ENCODE results near the gene HMG20A.

The HMG20A gene

DNA sequence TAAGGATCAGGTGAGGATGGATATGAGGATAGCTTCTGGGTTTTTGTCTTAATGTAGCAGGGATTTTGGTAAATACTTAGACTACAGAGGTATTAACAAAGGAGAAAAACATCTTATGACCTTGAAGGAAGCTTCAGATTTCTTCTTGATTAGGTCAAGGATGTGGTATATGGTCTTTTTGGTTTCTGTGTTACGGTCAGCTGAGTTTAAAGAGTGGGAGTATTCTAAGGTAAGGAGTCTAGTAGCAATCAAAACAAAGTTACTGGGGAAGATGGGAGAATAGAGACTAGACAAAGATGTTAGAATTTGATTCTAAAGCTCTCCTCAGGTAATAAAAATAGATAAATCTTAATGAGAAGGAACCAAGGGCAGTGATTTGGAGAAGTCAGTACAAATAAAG lies 6.2 kb downstream of the HMG20A start:
- no peak for DNase-seq

DNA sequence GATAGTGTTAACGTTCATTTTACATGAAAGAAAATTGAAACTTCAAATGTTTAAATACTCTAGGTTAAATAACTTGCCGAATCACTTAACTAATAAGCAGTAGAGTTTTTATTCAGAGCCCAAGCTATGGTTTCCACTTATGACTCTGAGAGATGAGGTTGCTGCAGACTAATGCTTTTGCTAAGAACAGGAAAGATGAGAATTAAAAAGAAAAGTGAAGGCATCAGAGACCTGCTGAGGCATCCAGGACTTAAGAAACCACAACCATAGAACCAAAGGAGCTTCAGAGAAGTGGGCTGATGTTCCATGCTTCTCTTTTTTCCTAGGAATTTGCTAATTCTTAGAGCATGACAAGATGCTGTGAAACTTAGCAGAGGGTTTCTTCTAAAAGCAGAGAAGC lies 9.5 kb downstream of the HMG20A start:
- no peak for DNase-seq

DNA sequence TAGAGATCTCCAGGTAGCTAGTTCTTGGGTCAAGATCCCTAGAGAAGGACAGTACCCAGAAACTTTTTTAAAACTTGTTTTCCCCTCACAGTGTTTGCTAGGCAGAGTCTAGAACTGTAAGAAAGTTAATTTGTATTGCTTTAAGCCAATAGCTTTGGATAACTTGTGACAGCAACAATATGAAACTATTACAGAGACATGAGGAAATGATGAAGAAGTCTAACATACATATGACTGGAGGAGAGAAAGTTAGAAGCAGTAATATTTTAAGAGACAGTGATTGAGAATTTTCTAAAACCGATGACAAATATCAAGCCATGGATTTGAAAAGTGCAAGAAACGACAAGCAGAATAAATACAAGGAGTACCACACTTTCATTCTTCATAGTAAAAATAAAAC lies 10.0 kb downstream of the HMG20A start:
- DNase-seq = no peak

DNA sequence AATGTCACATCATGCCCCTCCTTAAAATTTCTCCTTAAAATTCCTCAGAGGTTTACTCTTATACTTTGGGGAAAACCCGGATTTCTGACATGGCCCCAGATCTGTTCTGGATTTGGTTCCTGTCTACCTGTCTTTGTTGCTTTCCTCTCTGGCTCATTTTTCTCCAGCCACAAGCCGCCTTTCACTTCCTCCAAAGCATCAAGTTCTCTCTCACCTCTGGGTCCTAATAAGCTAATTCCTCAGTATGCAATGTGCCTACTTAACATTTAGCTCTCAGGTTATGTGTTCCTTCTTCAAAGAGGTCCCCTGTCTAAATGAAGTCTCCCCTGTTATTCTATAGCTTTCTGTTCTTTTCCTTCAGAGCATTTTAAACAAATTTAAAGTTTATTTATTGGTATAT lies 16.1 kb downstream of the HMG20A start:
- no peak for DNase-seq

DNA sequence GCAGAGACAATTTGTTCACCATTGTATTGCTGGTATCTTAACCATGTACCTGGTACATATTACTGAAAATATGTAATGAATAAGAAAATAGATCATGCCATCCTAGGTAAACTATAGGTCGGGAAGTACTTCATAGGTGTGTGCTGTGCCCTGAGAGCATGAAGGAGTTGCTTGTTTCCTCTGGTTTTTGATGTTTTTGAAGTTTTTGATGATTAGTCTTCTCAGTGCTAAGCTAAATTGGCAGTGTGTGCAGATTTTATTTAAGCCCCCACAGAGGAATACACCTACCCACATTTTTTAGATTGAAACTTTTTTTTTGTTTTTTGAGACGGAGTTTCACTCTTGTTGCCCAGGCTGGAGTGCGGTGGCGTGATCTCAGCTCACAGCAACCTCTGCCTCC lies 16.6 kb downstream of the HMG20A start:
- DNase-seq = no peak

DNA sequence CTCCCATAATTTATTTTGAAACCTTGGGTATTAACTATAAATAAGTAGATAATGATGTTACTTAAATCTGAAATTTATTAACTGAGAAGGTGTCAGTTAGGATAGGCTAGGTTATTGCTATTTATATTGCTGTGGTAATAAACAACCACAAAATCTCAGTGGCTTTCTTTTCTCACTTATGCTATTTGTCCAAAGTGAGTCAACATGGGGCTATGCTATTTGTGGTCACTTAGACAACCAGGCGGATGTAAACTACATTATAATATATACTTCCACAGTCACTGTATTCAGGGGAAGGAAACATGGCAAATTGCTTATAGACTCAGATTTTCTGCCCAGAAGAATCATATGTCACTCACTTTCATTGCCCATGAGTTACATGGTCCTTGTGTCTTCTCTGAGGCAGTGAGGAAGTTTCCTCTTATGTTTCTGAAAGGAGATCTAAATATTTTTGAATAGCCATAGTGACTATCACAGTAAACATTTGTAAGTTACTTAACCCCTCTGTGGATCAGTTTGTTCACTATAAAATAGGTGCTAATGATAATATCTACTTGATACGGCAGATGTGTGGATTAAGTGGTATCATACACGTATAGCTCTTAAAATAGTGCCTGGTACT lies 19.8 kb downstream of the HMG20A start:
- no peak for DNase-seq

DNA sequence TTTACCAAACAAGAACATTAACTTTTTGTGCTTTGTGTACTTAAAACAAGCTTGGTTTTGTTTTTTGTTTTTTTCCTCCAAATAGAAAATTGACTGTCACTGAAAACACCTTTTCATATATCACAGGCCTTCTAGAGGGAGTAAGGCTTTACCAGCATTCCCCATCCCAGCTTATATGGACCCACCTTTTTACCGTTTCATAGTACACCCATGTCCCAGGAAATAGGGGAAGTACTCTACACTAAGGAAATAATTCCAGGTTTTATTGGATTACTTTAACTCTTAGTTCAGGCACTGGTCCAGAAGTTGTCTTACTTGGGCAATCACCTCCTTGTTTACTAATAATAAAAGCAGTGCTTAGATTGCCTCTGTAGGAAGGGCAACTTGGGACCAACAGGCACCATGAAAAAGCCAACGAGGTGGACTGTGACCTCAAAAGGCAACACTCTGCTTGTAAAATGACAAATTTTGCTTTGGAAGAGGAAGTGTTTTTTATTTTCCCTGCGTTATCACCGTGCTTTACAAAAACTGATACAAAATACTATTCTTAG lies 26.2 kb downstream of the HMG20A start:
- DNase-seq = no peak

DNA sequence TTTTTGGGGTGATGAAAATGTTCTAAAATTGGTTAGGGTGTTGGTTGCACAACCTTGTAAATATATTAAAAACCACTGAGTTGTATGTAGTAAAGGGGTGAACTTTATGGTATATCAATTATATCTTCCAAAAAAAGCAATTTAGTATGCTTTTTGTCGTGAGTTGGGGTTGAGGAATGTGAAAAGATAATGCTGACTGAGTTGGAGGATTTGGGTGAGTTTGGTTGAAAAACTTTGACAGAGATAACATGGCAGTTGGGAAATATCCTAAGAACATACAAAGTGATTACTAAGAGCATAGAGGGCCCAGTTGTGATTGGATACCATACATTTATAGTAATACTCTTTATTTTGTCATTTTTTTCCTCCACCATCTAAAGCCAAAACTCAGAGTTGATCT lies 33.6 kb downstream of the HMG20A start:
- no peak for DNase-seq

DNA sequence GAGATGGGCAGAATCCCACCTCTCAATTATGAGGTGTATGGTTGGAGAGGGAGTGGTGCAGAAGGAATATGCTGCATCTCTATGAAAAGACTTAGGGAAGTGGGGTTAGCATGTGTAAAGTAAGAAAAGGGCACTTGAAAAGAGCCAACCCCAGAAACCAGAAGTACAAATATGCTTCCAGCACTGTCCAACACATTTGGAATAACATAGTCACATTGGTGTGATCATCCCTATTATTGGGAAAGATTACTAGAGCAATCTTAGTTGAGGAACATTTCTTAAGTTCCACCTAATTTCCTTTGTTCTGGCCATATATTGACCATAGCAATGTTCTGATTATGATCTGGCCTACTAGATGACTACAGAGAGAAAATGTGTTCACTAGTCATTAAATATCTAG lies 34.3 kb downstream of the HMG20A start:
- DNase-seq = no peak

DNA sequence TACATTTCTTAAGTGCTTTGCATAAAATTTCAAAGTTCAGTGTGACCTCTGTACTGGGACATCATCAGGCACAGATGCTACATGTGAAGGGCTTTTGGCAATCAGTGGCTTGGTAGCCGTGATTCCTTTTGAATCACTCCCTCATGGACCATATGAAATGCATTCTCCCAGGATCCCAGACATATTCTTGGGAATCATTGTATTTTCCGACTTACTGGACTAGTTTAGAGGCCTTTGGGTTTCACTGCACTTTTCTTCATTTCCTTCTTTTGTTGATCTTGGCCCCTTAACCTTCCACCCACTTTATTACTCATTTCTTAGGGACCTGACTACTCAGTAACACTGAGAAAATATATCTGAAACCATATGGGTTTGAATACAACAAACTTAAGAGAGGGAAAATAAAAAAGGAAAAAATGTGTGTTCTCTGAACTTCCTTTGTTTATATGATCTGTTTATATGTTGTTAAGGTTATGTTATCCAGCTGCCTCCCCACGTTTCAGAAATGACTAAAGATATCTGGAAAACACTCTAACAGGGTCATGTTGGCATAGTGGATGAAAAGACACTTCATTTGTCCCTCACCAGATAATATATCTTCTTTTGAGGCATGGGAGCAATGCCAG lies 35.1 kb downstream of the HMG20A start:
- no peak for DNase-seq

DNA sequence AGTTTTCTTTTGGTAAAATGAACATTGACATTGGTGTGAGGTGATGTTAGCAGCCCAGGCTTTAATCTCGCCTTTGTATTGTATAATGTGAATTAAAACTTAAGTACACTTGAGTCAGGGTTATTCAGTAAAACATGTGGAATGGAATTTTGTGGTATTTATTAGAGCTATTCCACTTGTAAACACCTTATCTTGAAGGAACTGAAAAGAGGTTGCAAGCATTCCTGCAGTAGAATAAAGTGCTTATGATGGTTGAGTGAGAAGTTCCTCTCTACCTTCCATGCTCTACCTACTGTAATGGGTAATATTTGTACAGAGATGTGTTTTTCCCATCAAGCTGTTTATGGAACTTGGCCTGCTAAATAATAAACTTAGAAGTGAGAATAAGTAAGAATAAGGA lies 36.1 kb downstream of the HMG20A start:
- DNase-seq = no peak

DNA sequence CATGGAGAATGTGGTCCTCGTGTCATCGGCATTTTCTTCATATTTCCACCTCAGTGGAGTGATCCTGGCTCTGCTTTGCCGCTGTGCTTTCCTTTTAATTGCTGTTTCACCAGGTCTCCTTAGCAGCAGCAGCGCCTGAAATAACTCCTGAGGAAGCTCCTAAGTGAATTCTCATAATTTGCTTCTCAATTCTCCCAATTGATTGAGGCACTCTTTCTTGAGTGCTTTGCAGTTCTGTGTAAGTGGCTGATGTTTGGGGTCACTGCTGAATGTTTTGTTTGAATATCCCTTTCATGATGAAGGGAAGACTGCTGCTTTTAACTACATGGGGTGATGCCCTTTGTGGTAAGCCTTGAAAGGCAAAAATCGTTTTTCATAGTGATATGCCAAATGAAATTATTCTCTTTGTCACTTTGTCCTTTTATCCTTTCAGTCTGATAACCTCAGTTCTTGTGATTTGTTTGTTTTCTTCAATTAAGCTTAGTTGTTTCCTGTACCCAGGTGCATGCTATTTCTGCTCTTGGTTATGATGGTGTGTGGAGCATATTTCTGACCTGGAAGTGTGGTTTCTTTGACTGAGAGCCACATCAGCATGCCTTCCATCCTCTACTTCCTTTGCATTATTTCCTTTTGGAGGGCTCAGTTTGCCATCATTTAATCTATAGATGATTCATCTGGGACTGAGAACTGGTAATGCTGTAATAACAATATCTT lies 36.7 kb downstream of the HMG20A start:
- DNase-seq = no peak

DNA sequence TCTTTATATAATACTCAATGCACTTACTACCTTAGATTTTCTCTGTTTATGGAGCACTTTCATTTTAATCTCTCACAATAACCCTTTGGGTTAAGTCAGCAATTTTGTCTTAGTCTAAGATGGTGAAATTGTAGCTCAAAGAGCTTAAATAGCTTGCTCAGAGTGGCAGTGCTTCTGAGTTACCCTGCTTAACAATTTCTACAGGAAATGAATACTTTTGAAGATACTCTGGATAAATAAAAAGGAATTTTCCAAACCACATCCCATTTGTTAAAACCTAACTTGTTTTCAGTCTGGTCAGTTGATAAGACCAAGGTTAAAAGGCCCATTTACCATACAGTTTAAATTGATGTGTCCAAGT lies 37.2 kb downstream of the HMG20A start:
- no peak for DNase-seq

DNA sequence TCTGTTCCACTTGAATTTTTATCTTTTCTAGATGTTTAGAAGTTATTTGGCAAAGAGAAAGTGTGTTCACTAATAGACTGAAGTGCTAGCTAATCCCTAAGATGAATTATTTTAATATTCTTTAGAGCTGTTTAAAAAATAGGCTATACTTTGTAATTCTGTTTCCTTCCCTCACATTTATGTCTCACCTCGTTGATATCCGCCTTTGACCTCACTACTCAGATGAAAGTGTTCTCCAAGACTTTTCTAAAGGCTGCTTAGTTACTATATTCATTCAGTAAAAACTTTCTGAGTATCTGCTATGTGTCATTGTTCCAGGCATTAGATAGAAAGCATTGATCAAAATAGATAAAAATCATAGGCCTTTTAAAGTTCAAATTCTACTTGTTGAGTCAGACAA lies 38.3 kb downstream of the HMG20A start:
- DNase-seq = no peak

DNA sequence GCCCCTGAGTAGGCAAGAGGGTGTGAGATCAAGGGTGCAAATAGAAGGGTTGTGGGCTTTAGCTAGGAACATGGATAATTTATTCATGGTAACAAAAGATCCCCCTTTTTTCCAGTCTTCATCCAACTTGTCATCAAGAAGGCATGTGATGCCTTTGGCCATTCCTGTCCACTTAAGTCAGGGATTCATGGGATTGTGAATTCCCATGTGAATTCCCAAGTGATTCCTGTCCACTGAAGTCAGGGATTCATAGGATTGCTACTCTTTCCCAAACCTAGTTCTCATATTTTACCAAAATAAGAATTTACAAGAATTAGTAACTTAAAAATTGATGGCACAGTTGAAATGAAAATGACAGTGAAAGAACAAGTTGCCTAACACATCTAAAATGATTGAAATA lies 40.8 kb downstream of the HMG20A start:
- no peak for DNase-seq

DNA sequence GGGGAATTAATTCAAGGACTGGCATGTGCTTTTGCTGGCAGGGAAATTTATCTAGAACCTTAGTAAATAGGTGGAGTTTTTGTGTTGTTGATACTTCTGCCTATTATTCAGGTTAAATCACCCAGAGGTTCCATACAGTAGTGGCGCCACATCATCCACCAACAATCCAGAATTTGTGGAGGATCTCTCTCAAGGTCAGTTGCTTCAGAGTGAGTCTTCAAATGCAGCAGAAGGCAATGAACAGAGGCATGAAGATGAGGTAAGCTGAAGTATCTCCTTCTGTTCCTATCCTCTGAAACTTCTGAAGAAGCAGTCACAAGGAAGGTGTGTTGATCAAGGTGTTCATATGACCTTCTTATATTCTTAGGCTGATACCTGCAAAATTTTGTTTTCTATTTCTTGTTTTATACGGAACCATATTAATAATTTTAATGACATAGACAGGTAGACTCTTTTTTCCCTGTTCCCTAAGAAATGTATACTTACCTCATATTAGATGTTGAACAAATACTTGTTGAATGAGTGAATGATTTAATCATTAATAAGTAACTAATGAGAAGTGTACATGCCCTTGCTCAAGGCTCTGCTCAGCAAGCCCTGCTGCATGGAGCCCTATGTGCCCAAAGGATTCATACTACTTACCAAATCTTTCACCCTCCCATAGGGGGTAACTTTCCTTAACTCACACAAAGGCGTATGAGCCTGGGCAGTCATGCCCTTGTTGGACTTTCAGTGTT lies 43.6 kb downstream of the HMG20A start:
- DNase-seq = no peak

DNA sequence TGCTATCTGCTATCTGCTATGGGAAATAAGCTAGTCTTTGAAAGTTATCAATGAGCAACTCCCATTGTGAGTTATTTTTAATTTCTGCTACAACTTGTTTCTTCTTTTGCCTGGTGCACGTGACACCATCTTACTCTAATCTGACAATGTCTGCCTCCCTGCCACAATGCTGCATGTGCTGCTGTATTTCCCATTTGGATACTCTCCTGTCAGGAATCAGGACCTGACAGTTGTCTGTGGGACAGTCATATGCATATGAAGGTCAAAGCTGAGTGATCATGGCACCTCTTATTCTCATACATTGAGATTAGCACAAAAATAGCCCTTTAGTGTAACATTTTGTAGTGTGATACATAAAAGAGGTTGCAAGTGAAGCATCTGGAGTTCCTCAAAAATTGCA lies 45.8 kb downstream of the HMG20A start:
- no peak for DNase-seq

DNA sequence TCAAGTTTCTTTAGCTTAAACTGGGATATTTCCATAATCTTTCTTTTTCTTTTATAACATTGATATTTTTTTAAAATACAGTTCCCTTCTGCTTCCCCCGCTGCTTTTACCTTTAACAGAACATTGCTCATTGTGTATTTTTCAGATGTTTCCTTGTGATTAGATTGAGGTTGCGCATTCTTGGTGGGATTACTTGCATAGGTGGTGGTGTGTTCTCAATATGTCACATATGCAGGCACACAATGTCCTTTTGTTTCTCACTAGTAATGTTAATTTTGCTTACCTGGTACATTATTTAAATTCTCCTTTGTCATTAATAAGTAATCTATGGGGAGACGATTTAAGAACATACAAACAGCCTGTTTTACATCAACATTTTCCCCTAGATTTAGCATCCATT lies 48.2 kb downstream of the HMG20A start:
- no peak for DNase-seq

DNA sequence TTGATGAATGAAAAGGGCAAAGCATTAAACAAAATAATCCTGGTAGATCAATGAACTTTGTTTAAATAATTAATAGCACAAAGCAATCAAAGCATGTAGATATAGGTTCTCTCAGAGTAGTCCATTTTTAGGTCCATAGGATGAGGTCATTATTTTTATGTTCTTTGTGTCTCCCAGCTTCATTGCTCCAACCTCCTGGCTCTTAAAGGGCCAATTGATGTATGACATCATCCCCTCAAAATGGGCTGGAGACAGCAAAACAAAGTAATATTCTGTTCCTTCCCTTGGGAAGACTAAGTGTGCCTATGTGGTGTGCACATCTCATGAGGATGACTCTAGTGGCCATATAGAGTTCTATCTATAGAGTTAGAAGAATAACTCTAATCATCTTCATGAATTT lies 49.5 kb downstream of the HMG20A start:
- DNase-seq = no peak

DNA sequence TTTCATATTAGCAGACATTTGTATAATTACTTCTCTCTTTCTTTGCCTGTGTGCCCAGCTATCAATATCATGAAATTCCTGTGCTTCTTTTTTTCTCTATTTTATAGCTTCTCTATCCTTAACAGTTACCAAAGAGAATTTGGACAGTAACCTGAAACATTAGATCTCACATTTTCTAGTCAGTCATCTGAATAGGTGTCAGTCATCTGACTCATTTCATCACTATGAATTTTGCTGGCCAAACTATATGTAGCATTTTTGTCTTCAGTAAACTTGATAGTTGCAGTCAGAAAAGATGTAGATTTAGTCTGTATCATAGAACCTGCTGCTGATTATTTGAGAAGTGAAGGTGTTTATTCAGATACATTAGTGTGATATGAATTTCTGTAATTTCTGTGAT lies 52.6 kb downstream of the HMG20A start:
- DNase-seq = no peak

DNA sequence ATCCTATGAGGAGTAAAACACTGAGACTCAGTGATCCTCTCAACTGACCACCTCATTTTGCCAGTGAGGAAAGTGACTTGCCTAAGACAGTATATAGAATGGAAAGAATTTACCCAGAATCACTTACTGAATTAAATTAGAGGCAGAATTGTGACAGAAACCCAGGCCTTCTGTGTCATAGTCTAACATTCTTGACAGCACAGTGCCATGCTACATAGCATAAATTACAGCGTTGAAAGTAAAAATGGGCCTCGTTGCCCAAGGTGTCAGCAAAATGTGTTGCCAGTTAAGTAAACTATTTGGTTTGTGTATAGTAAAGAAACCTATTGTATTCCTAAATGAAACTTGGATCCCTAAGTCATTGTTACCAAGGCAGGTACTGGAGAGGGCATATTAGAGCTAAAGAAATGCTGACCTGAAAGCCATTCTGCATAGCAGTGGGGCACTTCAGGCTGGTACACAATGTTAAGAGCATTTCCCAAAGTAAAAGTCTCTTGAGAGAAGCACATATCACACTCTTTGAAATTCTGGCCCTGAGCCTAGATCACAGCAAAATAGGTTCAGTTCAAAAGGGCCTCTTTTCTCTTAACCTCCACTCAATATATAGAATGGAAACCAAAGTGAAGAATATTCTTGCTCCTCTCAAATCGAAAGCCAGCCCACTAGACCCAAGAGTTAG lies 53.8 kb downstream of the HMG20A start:
- DNase-seq = no peak

DNA sequence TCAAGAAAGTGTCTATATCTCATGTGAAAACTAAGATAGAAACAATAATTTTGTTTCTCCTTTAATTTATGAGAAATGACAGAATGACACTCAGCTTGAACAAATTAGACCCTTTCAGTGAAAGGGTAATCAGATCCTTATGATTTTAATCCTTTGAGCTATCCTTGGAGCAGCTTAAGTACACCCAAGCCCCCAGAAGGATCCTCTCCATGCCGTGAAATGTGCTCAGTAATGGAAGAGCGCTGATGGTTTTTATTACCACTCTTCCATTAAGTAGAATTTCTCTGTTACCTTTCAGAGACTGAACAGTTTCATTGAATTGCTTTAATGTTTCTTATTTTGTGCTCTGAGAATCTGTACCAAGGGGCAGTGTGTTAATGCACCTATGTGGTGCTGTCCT lies 54.3 kb downstream of the HMG20A start:
- DNase-seq = no peak

DNA sequence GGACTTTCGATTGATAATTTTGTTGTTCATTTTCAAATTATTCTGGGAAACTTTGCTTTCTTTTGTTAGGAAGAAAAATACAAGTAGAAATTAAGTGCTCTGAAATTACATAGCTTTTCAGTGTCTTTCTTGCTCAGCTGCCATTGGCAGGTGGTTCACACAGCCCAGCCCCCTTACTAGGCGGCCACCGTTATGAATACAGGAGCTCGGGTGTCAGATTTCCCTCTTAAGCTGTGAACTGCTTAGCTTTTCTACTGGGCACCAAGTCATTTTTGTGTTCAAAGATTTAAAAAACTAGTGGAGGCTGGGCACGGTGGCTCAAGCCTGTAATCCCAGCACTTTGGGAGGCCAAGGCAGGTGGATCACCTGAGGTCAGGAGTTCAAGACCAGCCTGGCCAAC lies 55.2 kb downstream of the HMG20A start:
- DNase-seq = no peak

All from right kidney (tissue), 1 donor.